Measurements from ENCODE around the gene SLC6A3.

SLC6A3 gene

GRCh38 chr5:1415626-1416360 is 29.4 kb downstream of the SLC6A3 start:
- DNase-seq (ENCODE audit: low read depth): no peak
- no peak for TF ChIP-seq CTCF (IDR thresholded peaks at IDR 0.05; ENCODE audit: insufficient read depth, low read depth, low read length, missing control alignments)
- H3K4me3 ChIP-seq (ENCODE audit: low read length): no peak overlapping the region

GRCh38 chr5:1415059-1415425 is 30.2 kb downstream of the SLC6A3 start:
- TF ChIP-seq CTCF (IDR thresholded peaks at IDR 0.05; ENCODE audit: insufficient read depth, low read depth, low read length, missing control alignments): no peak
- DNase-seq (ENCODE audit: low read depth): no peak

GRCh38 chr5:1414311-1415058 is 30.8 kb downstream of the SLC6A3 start:
- DNase-seq (ENCODE audit: low read depth): no peak
- H3K4me3 ChIP-seq (ENCODE audit: low read length): no peak overlapping the region
- TF ChIP-seq CTCF (IDR thresholded peaks at IDR 0.05; ENCODE audit: insufficient read depth, low read depth, low read length, missing control alignments): no peak

More at GRCh38 chr5:1415059-1415425, 30.2 kb downstream of the SLC6A3 start:
- no peak overlapping the region for H3K4me3 ChIP-seq (ENCODE audit: low read length)

- no peak for DNase-seq (ENCODE audit: low read depth)
- no peak for TF ChIP-seq CTCF (IDR thresholded peaks at IDR 0.05; ENCODE audit: insufficient read depth, low read depth, low read length, missing control alignments)
- H3K4me3 ChIP-seq (ENCODE audit: low read length): no peak overlapping the region
These were observed 31.5 kb downstream of the SLC6A3 start for GRCh38 chr5:1413611-1414241.

GRCh38 chr5:1413211-1413610 is 32.0 kb downstream of the SLC6A3 start:
- TF ChIP-seq CTCF (IDR thresholded peaks at IDR 0.05; ENCODE audit: insufficient read depth, low read depth, low read length, missing control alignments): no peak
- H3K4me3 ChIP-seq (ENCODE audit: low read length): no peak overlapping the region
- DNase-seq (ENCODE audit: low read depth): no peak

DNA sequence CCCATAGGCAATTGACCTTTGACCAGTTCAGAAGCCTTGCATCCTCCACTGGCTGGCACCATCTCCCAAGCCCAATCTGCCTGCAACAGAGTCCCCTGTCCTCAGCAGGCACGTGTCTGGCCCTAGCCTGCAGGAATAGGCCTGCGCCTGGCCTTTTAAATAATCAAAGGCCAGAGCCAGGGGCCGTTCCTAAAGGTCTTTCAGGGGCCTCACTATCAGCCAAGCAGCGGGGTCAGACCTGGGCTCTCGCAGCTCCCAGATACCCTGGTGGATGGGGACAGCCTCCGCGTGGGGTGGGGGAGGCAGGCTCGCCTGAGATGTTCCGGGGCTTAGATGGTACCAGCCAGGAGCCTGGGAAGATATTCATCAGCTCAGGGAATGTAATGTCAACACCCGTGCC is 32.6 kb downstream of the SLC6A3 start:
- H3K4me3 ChIP-seq (ENCODE audit: low read length): no peak overlapping the region
- no peak for DNase-seq (ENCODE audit: low read depth)
- TF ChIP-seq CTCF (IDR thresholded peaks at IDR 0.05; ENCODE audit: insufficient read depth, low read depth, low read length, missing control alignments): no peak
